K562 (cell line): ENCODE results near the gene ASB13. TPM values are rescaled to one million over a fixed set of nuclear protein-coding genes. Genes with fewer than 3 reads are reported as not detected.

ENCODE experiments used
- polyA plus RNA-seq, 8 experiments: library from polyadenylated mRNA; depleted of rRNA in 4 of 8; stranded (reverse) in 5 of 8; unstranded in 3 of 8; fragments of >200 nt; fragmentation: Nextera tagmentation in 2 of 8; fragmentation: Illumina TruSeq in 1 of 8; extraction: Ambion mirVana in 2 of 8; extraction: Trizol in 1 of 8; gene quantifications; 2 replicates each; pipeline versions ENCODE4 v1.2.1 to v1.2.3, GENCODE V29; 2011 to 2014; ENCODE audit warnings: inconsistent platforms in 1 of 8, missing spikeins in 1 of 8
- total RNA-seq, 7 experiments: library from RNA; depleted of rRNA in 6 of 7; stranded (reverse); fragments of >200 nt in 6 of 7; fragmentation: Illumina TruSeq in 2 of 7; extraction: Trizol in 2 of 7; gene quantifications; 2 replicates each; pipeline versions ENCODE4 v1.2.1 to v1.2.3, GENCODE V29; 2011 to 2021; ENCODE audit warnings: low replicate concordance in 1 of 7
- TF ChIP-seq, protein P1 (sequence below), 2 experiments: fragments of 450-650 bp; IDR thresholded peaks; 2 replicates each; pipeline ENCODE4 v1.6.1; 2016; ENCODE audit warnings: mild to moderate bottlenecking in 2 of 2, borderline replicate concordance in 1 of 2, low read depth in 1 of 2, moderate library complexity in 1 of 2

Gene ASB13
- total and polyA plus RNA-seq, 9 of the 15 experiments (the other 6 are each of a cell fraction or from before 2014, with no cell fraction given) = 5.2 to 28.8 (median 16.9) TPM

DNA sequence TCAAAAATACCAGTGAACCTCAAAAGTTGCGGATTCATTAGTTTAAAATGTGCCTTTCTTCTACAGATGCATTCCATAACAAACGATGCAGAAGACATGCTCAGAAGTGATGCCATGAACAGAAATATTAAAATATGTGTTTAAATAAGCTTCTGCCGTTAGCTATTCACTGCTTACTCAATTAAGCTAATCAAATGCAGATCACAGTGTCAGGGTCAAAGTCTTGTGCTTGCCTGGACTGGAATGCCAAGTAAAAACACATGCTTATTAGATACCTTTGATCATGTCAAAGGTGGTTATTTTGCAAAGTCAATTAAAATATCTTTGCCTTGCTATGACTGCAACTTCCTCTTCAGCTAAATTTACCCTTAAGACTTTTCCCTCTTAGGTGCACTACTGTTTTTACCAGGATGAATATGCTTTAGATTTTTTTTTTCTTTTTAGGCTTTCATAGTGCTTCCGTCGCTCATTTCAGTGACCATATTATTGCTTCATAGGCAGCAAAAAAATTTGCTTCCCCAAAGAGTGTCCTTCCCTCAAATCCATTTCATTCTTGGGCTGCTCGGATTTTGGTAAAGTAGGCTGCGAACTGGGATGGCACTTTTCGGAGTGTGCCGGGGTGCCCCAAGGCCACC lies 905 bp downstream of the ASB13 start (continued):
- TF ChIP-seq, protein P1, sequence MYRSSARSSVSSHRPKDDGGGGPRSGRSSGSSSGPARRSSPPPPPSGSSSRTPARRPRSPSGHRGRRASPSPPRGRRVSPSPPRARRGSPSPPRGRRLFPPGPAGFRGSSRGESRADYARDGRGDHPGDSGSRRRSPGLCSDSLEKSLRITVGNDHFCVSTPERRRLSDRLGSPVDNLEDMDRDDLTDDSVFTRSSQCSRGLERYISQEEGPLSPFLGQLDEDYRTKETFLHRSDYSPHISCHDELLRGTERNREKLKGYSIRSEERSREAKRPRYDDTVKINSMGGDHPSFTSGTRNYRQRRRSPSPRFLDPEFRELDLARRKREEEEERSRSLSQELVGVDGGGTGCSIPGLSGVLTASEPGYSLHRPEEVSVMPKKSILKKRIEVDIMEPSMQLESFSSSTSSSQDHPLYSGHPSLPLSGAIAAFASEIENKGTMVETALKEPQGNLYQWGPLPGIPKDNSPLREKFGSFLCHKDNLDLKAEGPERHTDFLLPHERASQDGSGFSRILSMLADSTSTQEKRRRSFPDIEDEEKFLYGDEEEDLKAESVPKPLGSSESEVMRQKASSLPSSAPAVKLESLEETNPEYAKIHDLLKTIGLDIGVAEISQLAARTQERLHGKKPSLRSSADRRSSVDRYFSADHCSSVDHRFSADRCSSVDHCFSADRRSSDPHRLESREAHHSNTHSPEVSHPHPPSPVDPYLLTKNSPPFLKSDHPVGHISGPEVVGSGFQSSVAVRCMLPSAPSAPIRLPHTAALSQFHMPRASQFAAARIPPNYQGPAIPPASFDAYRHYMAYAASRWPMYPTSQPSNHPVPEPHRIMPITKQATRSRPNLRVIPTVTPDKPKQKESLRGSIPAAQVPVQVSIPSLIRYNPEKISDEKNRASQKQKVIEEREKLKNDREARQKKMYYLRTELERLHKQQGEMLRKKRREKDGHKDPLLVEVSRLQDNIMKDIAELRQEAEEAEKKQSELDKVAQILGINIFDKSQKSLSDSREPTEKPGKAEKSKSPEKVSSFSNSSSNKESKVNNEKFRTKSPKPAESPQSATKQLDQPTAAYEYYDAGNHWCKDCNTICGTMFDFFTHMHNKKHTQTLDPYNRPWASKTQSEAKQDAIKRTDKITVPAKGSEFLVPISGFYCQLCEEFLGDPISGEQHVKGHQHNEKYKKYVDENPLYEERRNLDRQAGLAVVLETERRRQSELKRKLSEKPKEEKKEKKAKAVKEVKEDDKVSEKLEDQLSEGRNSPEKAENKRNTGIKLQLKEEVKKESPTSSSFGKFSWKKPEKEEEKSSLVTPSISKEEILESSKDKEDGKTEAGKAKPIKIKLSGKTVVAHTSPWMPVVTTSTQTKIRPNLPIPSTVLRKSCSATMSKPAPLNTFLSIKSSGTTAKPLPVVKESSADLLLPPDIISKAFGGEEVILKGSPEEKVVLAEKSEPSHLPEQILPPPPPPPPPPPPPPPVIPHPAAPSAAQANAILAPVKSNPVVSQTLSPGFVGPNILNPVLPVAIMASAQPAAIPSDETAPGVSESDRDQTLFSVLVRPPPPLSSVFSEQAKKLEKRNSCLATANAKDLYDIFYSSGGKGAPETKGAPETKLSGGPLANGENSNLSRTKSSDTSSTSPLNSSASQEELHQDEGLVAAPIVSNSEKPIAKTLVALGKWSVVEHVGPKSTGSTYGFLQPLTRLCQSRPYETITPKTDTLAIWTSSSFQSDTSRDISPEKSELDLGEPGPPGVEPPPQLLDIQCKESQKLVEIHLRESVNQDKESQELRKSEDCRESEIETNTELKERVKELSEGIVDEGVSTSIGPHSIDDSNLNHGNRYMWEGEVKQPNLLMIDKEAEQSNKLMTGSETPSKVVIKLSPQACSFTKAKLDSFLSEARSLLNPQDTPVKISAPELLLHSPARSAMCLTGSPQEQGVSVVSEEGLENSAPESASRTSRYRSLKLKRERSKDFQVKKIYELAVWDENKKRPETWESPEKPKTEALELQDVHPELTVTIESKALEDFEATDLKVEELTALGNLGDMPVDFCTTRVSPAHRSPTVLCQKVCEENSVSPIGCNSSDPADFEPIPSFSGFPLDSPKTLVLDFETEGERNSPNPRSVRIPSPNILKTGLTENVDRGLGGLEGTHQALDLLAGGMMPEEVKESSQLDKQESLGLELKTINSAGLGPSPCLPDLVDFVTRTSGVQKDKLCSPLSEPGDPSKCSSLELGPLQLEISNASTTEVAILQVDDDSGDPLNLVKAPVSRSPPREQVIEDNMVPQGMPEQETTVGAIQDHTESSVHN (IDR thresholded peaks at IDR 0.05; ENCODE audit: borderline replicate concordance in 1 of 2, low read depth in 1 of 2) = no peak
